ENCODE data around the gene LY6G6C. TPM values are rescaled to one million over a fixed set of nuclear protein-coding genes. Genes with fewer than 3 reads are reported as not detected.

LY6G6C gene
- total RNA-seq: 1 to 10 TPM in 1 of 8 experiments, under 1 TPM in 4, not detected in 3; 0.16 to 1.6 (median 0.41) TPM

- in situ Hi-C loops (cut with MboI; ENCODE audit: low pct_unique_long_range_greater_than_20kb in 2 of 9, low sequenced_read_pairs in 9 of 9, unreplicated experiment in 9 of 9): no loop called here
- 17 to 90% (median 40%) methylated on average over 1 to 2 of the region's 4 CpGs; no CpG with 5 or more reads in 5 of the 10 experiments for WGBS, 10 experiments
- H3K27ac ChIP-seq: no peak within 1 kb of the TSS
- no peak within 1 kb of the TSS for H3K4me3 ChIP-seq
- peak in 1 of 8 experiments; percentile 70 for ATAC-seq (replicated peaks in 6 of 8)
- H3K4me1 ChIP-seq (replicated peaks in 1 of 2): no peaks in the 10 kb centered on the region
Measured at GRCh38 chr6:31721351-31722020, at the start of gene LY6G6C. TSS of gene LY6G6C (minus strand) at chr6:31721746. CDS start at chr6:31721679, 67 bp downstream.

GRCh38 chr6:31770860-31771259 is 49.3 kb upstream of the LY6G6C start:
- Histone ChIP-seq H3K27ac (no peak overlapping the region), H3K4me3 (no peak overlapping the region), H3K4me1 (replicated peaks in 1 of 2) (peaks cover 4 to 9% of the 10 kb centered on the region in 2 donors)
- 57 to 100% (median 83%) methylated on average over 1 to 2 of the region's 2 CpGs; no CpG with 5 or more reads in 2 of the 10 experiments for WGBS, 10 experiments
- in situ Hi-C loops (cut with MboI; ENCODE audit: low pct_unique_long_range_greater_than_20kb in 2 of 9, low sequenced_read_pairs in 9 of 9, unreplicated experiment in 9 of 9): no loop called here
- no peak for ATAC-seq (replicated peaks in 6 of 8)

- in situ Hi-C loops (cut with MboI; ENCODE audit: low pct_unique_long_range_greater_than_20kb in 2 of 9, low sequenced_read_pairs in 9 of 9, unreplicated experiment in 9 of 9): no loop called here
- ATAC-seq (replicated peaks in 6 of 8): peak in 3 of 8 experiments; percentile 48 to 64 (median 61)
- no peak overlapping the region for H3K4me3 ChIP-seq
- H3K27ac ChIP-seq: no peak overlapping the region
- H3K4me1 ChIP-seq (replicated peaks in 1 of 2): peaks cover 4 to 10% of the 10 kb centered on the region in 2 donors
- 57 to 100% (median 80%) methylated on average over 1 to 6 of the region's 12 CpGs; no CpG with 5 or more reads in 1 of the 10 experiments for WGBS, 10 experiments
Measured at GRCh38 chr6:31769684-31770371, 48.3 kb upstream of the LY6G6C start.

GRCh38 chr6:31768363-31769257 is 47.1 kb upstream of the LY6G6C start:
- WGBS, 10 experiments: 60 to 100% (median 94%) methylated on average over 1 to 11 of the region's 18 CpGs; no CpG with 5 or more reads in 1 of the 10 experiments
- H3K4me3 ChIP-seq: no peak overlapping the region
- no peak overlapping the region for H3K27ac ChIP-seq
- no peak for ATAC-seq (replicated peaks in 6 of 8)
- in situ Hi-C loops (cut with MboI; ENCODE audit: low pct_unique_long_range_greater_than_20kb in 2 of 9, low sequenced_read_pairs in 9 of 9, unreplicated experiment in 9 of 9): no loop called here
- H3K4me1 ChIP-seq (replicated peaks in 1 of 2): peaks cover 11 to 19% of the 10 kb centered on the region in 2 donors

GRCh38 chr6:31767096-31767645 is 45.6 kb upstream of the LY6G6C start:
- in situ Hi-C loops (cut with MboI; ENCODE audit: low pct_unique_long_range_greater_than_20kb in 2 of 9, low sequenced_read_pairs in 9 of 9, unreplicated experiment in 9 of 9): no loop called here
- Histone ChIP-seq H3K4me1 (replicated peaks in 1 of 2) (peaks cover 17 to 29% of the 10 kb centered on the region in 2 donors), H3K4me3 (no peak overlapping the region), H3K27ac (no peak overlapping the region)
- ATAC-seq (replicated peaks in 6 of 8): no peak
- 80 to 100% (median 100%) methylated on average over 1 to 4 of the region's 6 CpGs; no CpG with 5 or more reads in 5 of the 10 experiments for WGBS, 10 experiments

GRCh38 chr6:31765910-31766794 is 44.6 kb upstream of the LY6G6C start:
- Histone ChIP-seq H3K27ac (peak overlapping the region in 1 of 2 donors; percentile 20), H3K4me1 (replicated peaks in 1 of 2) (peaks cover 17 to 29% of the 10 kb centered on the region in 2 donors), H3K4me3 (peak overlapping the region in 2 of 5 donors; percentile 6 to 21)
- peak; percentile 3 to 57 (median 41) for ATAC-seq (replicated peaks in 6 of 8)
- WGBS, 10 experiments: 7 to 67% (median 45%) methylated on average over 1 to 9 of the region's 42 CpGs; no CpG with 5 or more reads in 5 of the 10 experiments
- in situ Hi-C loops (cut with MboI; ENCODE audit: low pct_unique_long_range_greater_than_20kb in 2 of 9, low sequenced_read_pairs in 9 of 9, unreplicated experiment in 9 of 9): no loop called here

- H3K4me3 ChIP-seq: no peak overlapping the region
- ATAC-seq (replicated peaks in 6 of 8): no peak
Measured at GRCh38 chr6:31765559-31765909, 44.0 kb upstream of the LY6G6C start.

GRCh38 chr6:31764198-31764597 is 42.7 kb upstream of the LY6G6C start:
- Histone ChIP-seq H3K4me3 (no peak overlapping the region), H3K27ac (no peak overlapping the region), H3K4me1 (replicated peaks in 1 of 2) (peaks cover 17 to 29% of the 10 kb centered on the region in 2 donors)
- peak in 1 of 8 experiments; percentile 29 for ATAC-seq (replicated peaks in 6 of 8)
- WGBS, 10 experiments: 17 to 100% (median 79%) methylated on average over 1 to 4 of the region's 4 CpGs; no CpG with 5 or more reads in 4 of the 10 experiments
- in situ Hi-C loops (cut with MboI; ENCODE audit: low pct_unique_long_range_greater_than_20kb in 2 of 9, low sequenced_read_pairs in 9 of 9, unreplicated experiment in 9 of 9): no loop called here

More at GRCh38 chr6:31765559-31765909, 44.0 kb upstream of the LY6G6C start:
- WGBS, 10 experiments: 20 to 93% (median 82%) methylated on average over 1 to 4 of the region's 9 CpGs; no CpG with 5 or more reads in 6 of the 10 experiments
- in situ Hi-C loops (cut with MboI; ENCODE audit: low pct_unique_long_range_greater_than_20kb in 2 of 9, low sequenced_read_pairs in 9 of 9, unreplicated experiment in 9 of 9): no loop called here
- peaks cover 17 to 29% of the 10 kb centered on the region in 2 donors for H3K4me1 ChIP-seq (replicated peaks in 1 of 2)
- no peak overlapping the region for H3K27ac ChIP-seq

GRCh38 chr6:31763619-31763940 is 42.0 kb upstream of the LY6G6C start:
- Histone ChIP-seq H3K4me3 (no peak overlapping the region), H3K27ac (peak overlapping the region; percentile 26 to 79), H3K4me1 (replicated peaks in 1 of 2) (peaks cover 17 to 29% of the 10 kb centered on the region in 2 donors)
- ATAC-seq (replicated peaks in 6 of 8): peak; percentile 93 to 98 (median 96)
- 0% methylated on average over 1 of the region's 1 CpG; no CpG with 5 or more reads in 7 of the 10 experiments for WGBS, 10 experiments
- in situ Hi-C loops (cut with MboI; ENCODE audit: low pct_unique_long_range_greater_than_20kb in 2 of 9, low sequenced_read_pairs in 9 of 9, unreplicated experiment in 9 of 9): no loop called here

- WGBS, 10 experiments: 36 to 100% (median 71%) methylated on average over 1 to 4 of the region's 8 CpGs; no CpG with 5 or more reads in 5 of the 10 experiments
- Histone ChIP-seq H3K4me3 (no peak overlapping the region), H3K4me1 (replicated peaks in 1 of 2) (peaks cover 17 to 29% of the 10 kb centered on the region in 2 donors), H3K27ac (peak overlapping the region; percentile 26 to 79)
- ATAC-seq (replicated peaks in 6 of 8): peak in 7 of 8 experiments; percentile 26 to 62 (median 56)
- in situ Hi-C loops (cut with MboI; ENCODE audit: low pct_unique_long_range_greater_than_20kb in 2 of 9, low sequenced_read_pairs in 9 of 9, unreplicated experiment in 9 of 9): no loop called here
Measured at GRCh38 chr6:31762878-31763618, 41.5 kb upstream of the LY6G6C start.

- in situ Hi-C loops (cut with MboI; ENCODE audit: low pct_unique_long_range_greater_than_20kb in 2 of 9, low sequenced_read_pairs in 9 of 9, unreplicated experiment in 9 of 9): no loop called here
- 67 to 94% (median 81%) methylated on average over 2 to 4 of the region's 4 CpGs; no CpG with 5 or more reads in 2 of the 10 experiments for WGBS, 10 experiments
- Histone ChIP-seq H3K4me1 (replicated peaks in 1 of 2) (peaks cover 17 to 29% of the 10 kb centered on the region in 2 donors), H3K27ac (peak within 1 kb of the TSS; percentile 26 to 79), H3K4me3 (no peak within 1 kb of the TSS)
- no peak for ATAC-seq (replicated peaks in 6 of 8)
Measured at GRCh38 chr6:31762356-31762755, 40.8 kb upstream of the LY6G6C start, which contains the start of gene SAPCD1. TSS of gene SAPCD1 (plus strand) at chr6:31762656. CDS start at chr6:31763055, 399 bp downstream.
